GM21381 (cell line): ENCODE measurements around the gene ETV3.

Experiments used
- ATAC-seq: cut with Tn5 transposase; IDR thresholded peaks from one replicate; pipeline ENCODE4 v1.9.1; 2021; ENCODE audit warnings: mild to moderate bottlenecking, moderate library complexity; ENCODE audit not compliant: unreplicated experiment

ETV3 gene

DNA sequence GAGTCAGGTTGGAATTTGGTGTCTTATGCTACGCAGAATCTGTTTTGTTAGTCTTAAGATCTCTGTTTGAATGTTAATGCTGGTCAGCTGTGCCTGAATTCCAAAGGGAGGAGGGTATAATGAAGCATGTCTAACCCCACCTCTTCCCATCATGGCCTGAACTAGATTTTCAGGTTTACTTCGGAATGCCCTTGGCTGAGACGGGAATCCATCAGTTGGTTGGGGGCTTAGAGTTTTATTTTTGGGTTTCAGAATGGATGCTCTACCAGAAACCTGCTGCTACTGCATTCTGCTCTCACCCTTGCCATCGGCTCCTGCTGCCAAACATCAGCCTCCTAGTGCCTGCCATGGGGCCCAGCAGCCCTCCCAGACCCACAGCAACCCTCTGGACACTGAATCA lies 24.1 kb upstream of the ETV3 start:
- no peak for ATAC-seq

DNA sequence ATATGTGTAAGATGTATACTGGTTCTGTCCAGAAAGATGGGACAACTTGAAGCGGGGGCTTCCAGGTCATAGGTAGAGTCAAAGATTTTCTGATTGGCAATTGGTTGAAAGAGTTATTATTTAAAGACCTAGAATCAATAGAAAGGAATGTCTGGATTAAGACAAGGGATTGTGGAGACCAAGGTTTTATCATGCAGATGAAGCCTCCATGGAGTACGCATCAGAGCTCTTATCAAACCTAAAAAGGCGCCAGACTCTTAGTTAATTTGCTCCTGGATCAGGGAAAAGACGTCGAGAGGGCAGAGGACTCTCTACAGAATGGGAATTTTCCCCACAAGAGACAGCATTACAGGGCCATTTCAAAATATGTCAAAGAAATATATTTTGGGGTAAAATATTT lies 23.7 kb upstream of the ETV3 start:
- no peak for ATAC-seq

DNA sequence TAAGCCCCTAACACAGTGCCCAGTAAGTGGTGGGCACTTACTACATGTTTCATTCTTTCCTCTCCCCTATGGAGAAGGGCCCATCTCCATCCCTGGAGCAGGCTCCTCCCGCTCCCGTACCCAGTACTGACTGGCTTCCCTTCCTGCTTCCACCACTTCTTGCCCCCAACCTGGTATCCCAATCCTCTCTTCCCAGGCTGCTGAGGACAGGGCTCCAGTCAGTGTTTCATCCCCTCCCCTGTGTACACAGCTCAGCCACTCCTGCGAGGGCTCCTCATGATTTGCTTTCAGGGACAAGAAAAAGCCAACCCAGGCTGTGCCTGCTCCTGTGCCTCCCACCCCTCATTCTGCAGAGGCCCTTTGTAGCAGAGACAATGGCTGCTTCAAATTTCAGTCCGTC lies 20.8 kb upstream of the ETV3 start:
- no peak for ATAC-seq

DNA sequence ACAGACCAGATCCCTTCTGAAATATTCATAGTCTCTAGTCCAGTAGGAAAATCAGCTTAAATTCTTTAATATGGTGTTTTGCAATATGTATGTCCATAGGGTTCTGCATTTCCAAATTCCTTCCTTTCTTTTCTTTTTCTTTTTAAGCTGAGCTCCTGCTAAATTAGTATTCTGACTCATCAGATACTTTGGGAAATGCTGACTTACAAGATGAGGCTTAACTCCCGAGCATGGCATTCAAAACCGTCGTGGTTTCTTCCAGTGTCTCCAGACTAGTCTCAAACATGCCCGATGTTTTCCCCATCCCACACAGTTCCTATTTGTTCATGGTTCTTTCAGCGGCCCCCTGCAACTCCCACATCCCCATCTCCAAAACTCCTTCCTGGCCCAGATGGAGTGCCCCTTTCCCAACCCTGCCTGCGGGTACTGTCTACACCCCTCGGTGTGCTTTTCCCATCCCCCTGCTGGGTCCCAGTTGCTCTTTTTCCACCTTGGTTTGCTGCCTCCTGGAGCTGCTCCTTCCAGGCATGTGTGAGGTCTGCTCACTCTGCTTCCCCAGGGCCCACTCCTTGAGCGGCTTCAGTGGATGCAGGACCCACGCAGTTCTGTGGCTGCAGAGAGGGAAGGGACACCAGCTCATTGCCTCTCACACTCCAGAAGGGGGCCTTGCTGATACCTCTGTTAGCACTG lies 19.5 kb upstream of the ETV3 start:
- ATAC-seq, result no peak

DNA sequence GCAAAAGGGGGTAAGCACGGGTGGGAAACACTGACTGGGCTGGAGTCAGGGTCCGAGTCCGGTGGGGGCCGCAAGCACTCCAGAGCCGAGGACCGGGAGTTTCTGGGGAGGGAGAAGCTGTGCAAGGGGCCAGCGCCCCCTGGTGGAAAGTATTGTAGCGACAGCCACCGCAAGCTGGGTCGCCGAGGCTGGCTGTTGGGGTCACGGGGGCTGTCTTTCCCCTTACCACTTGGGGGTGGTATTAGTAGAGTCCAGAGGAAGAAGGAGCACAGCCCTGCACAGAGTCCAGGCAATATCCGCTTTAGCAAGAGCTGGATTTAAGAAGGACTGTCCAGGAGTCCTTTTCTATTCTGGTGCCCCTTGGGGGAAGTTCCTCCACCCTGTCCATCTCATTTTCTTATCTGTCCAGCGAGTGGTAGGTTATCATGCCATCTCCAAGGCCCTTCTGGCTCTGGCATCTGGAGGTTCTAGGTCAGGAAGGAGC lies 17.9 kb upstream of the ETV3 start:
- peak; percentile 49 for ATAC-seq

DNA sequence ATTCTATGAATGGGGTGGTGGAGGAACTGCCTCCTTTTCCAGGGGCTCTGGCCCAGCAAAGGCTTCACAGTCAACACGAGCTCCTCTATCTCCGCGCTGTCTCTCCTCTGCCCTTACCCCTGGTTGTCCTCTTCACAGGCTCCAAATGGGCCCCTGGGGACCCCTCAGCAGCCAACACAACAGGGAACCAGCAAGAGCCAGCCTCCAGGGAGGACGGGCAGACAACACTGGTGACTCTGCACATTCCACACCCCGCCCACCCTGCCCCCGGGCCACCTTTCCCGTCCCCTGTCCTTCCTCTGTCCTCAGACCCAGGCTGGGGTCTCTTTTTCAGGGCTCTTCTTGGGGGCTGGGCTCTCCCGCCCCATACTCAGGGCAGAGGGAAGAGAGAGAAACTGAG lies 17.5 kb upstream of the ETV3 start:
- ATAC-seq, result no peak

DNA sequence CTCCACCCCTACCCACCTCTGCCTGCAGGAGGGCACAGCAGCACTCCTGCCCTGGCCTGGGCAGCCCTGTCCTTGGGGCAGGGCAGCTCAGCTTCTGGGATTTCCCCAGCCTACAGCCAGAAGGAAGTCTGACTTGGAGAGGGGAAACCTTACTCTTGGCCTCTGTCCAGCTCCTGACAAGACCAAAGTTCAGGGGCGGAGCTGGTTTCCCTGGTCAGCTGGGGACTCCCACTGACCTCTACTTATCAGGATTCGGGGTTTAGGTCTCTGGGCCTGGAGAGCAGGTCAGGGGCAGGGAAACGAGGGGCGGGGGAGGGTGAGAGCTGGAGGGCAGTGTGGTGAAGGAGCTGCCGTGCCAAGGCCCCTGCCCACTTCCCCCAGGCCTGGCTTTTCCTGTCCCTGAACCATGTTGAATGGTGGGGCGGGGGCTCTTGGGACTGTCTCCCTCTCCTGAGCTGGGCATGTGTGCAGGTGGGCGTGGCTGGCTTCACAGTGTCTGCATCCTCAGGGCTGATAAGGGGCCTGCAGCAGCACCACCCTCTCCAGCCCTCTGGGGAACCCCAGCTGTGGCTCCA lies 16.8 kb upstream of the ETV3 start:
- no peak for ATAC-seq

DNA sequence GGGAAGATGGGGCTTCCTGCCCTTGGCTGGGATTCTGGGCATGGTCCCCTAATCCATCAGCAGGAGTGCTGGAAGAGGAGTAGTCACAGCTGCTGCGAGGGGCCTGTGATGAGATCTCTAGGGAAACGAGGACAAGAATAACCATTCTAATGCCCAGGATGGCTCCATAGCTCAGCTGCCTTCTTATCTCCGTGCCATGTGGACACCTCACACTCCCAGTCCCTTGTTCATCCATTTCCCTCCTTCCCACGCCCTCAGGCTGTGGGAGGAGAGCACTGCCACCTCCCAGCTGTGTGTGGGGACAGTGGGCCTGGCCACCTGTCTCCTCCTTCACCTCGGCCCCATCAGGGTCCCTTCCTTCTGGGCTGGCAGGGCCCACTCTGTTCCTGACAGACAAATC lies 16.1 kb upstream of the ETV3 start:
- no peak for ATAC-seq

DNA sequence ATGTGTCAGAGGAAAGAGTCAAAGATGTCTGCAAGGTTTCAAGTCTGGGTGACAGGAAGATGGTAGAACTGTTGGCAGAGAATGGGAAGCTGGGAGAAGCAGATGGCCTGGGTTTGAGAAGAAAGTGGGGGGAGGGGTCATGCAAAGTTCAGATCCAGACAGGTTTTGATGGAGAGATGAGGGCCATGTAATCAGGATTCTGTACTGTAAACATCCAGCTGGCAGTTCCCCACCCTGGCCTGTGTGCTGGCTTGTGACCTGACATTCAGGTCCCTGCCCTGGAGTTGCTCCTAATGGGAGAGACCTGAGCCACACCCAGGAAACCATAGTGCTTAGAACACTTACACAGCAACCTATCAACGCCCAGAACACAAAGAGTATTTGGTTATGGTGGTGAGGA lies 15.6 kb upstream of the ETV3 start:
- no peak for ATAC-seq

DNA sequence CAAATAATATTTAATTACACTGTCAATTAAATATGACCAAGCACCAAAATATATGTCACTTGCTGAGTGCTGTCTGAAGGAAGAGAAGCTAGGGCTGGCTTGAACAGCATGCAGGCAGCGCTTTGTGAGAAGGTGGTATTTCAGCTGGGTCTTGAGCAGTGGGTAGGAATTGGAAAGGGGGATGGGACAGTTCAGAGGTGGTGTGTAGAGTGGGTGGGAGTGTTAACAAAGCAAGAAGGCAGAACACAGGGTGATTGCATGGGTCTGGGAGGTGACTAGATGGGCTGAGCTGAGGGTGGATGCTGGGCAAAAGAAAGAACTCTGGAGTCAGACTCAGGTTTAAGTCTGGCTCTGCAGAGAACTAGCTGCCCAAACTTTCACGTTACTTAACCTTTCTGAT lies 14.3 kb upstream of the ETV3 start:
- no peak for ATAC-seq

DNA sequence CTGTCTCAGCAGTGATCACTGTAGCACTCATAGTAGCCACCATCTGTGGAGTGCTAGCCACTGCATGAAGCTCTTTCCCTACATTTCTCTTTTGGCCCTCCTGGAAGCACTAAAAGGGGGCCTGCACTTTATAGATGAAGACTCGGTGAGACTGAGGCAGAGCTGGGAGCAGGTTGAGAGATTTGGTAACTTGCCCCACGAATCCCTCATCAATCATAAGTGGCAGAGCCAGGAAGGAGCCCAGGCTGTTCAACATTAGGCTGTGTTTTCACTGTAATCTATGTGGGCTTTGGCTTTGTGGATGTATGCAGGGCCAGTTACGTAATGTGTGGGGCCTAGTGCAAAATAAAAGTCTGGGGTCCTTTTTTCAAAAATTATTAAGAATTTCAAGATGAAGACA lies 13.3 kb upstream of the ETV3 start:
- no peak for ATAC-seq

DNA sequence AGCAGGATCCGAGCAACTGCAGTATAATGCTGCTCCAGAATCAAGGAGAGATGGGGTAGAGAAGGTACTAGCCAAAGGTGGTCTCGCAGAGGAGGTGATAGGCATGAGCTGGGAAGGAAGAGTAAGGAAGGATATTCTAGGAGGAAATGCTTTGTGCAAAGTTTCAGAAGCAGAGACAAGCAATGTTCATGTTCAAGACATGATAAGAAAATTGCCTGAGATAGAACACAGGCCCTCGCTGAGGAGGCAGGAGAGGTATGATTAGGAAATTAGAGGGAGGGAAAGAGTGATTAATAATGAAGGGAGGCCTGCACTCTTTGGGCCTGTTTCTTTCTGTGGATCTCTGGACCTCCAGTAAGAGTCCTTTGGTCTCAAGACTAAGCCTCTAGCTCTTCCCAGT lies 12.9 kb upstream of the ETV3 start:
- ATAC-seq, result no peak

DNA sequence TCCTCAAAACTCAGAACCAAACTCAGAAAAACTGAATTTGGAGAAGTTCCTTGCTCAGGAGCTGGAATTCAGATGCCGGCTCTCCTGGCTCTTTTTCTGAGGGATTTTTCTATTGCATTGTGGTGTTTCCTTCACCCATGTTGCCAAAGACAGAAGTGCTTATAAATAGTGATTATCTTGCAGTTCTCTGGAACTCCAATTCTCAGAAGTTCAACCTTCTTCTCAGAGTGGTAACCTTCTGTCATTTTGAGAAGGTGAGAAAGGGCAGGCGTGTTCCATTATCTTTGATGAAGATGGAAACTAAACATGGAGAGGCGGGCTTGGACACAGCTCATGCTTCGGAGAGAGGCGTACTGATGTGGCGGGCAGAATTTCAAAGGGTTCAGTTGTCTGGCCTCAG lies 12.4 kb upstream of the ETV3 start:
- ATAC-seq, result no peak

DNA sequence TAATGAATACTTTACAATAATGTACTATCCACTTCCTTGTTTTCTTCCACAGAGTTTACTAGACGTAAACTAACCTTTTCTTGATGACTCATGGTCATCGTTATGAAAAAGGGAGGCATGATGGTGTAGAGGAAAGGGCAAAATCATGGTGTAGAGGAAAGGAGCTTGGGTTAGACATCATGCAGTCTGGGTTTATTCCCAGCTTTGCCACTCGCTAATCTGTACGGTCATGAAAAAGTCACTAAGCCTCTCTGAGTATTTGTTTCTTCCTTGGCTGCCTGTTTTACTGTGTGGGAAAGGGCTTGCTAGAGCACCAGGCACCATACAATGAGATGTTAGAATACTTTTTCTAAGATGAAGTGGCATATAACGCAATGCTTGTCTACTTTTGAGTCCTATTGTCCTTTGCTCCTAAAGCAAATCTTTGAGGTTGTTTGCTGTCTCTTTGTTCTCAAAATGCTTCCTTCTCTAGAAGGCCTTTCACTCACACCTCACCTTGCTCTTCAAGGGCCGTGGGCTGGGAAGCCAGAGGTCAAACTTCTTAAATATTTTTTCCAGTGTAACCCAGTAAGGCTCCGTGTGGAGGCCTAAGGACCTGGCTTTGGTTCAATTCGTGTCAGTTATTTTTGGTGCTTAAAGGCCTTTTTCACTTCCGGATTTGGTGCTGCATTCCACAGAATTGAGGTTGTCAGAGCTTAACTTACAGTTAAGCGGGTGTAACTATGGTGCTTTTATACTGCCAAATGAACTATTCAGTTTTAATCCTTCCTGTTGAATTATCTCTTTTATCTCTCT lies 9.9 kb upstream of the ETV3 start:
- ATAC-seq, result no peak

DNA sequence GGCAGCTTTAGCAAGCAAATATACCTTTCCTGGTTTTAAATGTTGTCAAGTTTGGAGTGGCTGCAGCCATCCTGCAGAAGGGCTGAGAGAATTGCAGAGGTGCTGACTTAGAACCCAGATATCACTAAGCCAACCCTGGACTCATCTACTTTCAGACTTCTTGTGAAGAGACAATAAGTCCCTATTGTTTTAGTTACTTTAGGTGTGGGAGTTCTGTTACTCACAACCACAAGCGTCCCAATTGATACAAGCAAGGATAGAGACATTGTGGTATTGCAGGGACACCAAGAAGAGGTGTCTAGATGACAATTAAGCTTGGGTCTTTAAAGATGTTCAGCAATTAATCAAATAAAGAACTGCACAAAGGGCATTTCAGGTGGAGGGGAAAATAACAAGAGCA lies 8.8 kb upstream of the ETV3 start:
- no peak for ATAC-seq

DNA sequence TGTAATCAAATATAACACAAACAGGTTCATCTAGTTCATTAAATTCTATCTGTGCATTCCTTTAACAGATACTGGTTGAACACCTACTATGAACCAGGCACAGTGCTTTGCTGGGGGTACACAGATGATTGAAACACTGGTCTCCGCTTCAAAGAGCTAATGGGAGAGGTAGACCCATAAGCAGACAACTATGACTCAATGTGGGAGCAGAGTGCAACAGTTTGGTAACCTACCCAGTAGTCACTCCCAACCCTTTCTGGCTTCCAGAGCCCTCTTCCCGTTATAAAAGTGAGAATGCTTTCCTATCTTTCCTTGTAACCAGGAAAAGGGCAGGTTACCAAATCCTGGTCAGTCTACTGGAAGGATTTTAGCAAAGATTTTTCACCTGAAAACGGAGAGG lies 8.0 kb upstream of the ETV3 start:
- ATAC-seq, result no peak

DNA sequence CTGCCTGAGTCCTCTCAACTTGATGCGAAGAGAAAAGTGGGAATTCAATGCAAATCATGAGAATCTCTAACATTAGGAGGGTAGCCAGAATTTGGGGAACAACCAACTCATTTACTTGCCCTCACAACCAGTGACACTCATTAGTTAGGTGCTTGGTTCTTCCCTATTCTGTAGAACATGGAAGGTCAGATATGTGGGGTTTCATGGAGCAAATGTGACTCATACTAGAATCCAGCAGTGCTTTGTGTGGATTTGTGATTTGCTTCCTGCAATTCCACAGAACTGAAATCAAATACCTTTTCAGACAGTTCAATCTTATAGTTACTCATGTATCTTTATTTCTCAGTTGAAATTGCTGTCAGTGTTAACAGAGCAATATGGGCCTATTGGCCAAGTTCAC lies 6.9 kb upstream of the ETV3 start:
- ATAC-seq, result no peak

DNA sequence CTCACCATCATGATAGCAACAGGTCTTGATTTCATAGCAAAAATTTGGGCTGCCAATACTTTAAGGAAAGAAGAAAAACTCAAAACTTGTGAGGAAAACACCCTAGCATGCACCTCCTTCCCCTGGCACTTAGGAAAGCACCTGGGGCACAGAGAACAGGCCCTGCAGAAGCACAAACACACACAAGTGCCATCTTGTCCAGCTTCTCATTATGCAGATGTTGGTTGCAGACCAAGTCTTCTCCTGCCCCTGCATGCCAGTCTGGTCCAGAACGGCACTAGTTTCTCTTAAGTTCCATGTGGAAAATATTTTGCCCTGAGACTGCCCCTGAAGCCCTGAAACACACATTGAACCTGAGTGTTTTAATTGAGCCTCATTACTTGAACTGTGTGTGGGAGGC lies 6.3 kb upstream of the ETV3 start:
- no peak for ATAC-seq

DNA sequence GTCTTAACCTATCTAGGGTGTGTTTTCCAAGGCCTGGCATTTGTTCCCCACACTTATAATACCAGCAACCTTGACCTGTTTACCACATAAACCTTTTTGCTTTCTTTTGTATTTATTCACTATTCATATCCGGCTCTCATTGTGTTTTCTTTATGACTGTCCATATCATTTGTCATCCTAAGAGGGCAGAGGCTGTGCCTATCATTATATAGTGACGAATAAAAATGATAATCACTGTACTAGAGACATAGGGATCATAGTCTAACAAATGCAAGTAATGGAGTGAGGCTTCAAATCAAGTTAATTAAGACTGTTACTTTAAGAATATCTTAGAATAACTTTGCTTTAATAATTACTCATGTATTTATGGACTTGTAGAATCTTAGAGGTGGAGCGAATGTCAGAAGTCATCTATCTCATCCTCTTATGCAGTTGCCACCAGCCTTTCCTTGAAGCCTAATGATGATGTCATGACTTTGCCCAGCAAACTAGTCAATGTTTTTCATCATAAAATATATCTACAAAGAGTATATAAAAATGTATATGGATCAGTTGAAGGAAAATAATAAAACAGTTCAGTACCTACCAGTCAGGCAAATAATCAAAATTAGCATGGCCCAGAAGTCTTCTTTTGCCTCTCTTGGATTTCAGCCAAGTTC lies 4.7 kb upstream of the ETV3 start:
- ATAC-seq, result no peak

DNA sequence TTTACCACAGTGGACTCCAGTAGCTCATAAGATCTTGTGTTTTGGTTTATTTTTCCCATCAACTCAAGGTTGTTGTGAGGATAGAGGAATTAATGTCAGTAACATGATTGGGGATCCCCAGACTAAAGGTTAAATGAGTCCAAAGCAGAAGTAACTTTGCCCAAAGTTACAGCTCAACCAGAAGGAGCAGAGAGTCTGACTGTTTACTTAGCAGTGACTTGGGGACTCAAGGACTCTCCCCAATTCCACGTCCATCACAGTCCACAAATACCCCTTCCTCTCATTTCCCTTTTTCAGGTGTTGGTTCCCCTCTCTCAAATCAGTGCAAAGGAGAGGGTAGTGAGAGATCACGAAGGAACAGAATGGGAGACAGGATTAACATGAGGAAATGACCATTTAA lies 4.0 kb upstream of the ETV3 start:
- ATAC-seq, result no peak

DNA sequence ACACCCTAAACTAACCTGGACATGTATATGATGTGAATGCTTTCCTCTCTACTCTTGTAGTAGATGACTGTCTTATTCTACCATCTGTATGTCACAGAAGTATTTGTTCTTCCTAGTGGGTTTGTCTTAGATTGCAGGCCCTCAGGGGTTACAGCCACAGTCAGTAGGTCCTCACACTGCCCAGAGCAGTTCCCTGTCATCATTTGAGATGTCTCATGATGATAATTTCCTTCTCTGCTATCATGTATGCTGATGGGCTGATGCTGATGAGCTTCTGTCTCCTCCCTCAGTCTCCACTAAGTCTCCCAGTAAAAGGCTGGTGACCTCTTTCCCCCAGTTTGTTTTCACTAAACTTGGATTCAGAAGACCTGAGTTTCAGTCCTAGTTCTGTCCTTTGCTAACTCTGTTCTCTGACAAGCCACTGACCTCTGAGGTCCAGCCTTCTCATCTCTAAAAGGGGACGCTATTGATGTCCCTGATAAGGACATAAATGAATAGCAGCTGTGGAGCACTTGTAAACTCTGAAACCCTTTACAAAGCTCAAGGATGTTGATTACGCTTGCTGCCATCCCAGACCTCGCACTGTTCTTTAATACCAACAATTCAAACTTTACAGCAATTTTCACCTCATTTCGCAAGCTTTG lies 3.1 kb upstream of the ETV3 start:
- no peak for ATAC-seq
